T-helper 2 cell treated with Interferon-gamma antibody and Interleukin-4, amounts not matched to agents 100 ng/mL and 5 ng/mL, for 36 hours (primary cell): ENCODE data around the gene ATP11A. TPM values are rescaled to one million over a fixed set of nuclear protein-coding genes. Genes with fewer than 3 reads are reported as not detected.
"Not testable (repeated sequence)": the region's sequence is repeated elsewhere in the genome, so short reads cannot be mapped to it uniquely, and the experiment has no call there.

Experiments used
- intact Hi-C: fragments of 100-400 bp; cut with micrococcal nuclease; formaldehyde crosslinking; loops from one replicate; pipeline ENCODE4 v1.15.1; 2023
- total RNA-seq: library from RNA; stranded (reverse); gene quantifications from 2 replicates; pipeline ENCODE4 v1.2.3, GENCODE V29; 2022

ATP11A gene
- total RNA-seq, 1 donor from 2014 or later: 64.2 TPM

GRCh38 chr13:112852808-112853207 is 163.0 kb downstream of the ATP11A start:
- intact Hi-C loops: no loop called here

- intact Hi-C loops: no loop called here
Measured at GRCh38 chr13:112854321-112854720, 164.5 kb downstream of the ATP11A start.

GRCh38 chr13:112855859-112856258 is 166.0 kb downstream of the ATP11A start:
- intact Hi-C loops: no loop called here

GRCh38 chr13:112857914-112858490 is 168.2 kb downstream of the ATP11A start:
- intact Hi-C loops: no loop called here

GRCh38 chr13:112859128-112859816 is 169.4 kb downstream of the ATP11A start:
- intact Hi-C loops: no loop called here

- intact Hi-C loops: no loop called here
Measured at GRCh38 chr13:112859817-112860190, 170.0 kb downstream of the ATP11A start.

GRCh38 chr13:112861876-112862615 is 172.2 kb downstream of the ATP11A start:
- intact Hi-C loops: no loop called here

- intact Hi-C loops: not testable (repeated sequence)
Measured at GRCh38 chr13:112863356-112863755, 173.5 kb downstream of the ATP11A start.

- intact Hi-C loops: not testable (repeated sequence)
Measured at GRCh38 chr13:112865478-112865877, 175.6 kb downstream of the ATP11A start.

GRCh38 chr13:112867301-112867711 is 177.5 kb downstream of the ATP11A start:
- intact Hi-C loops: no loop called here

GRCh38 chr13:112868308-112868707 is 178.5 kb downstream of the ATP11A start:
- intact Hi-C loops: no loop called here

GRCh38 chr13:112869202-112870050 is 179.6 kb downstream of the ATP11A start:
- intact Hi-C loops: loop anchor here (5.0 kb wide), 1 partner anchor 182 kb away; no protein-coding TSS in a partner anchor

GRCh38 chr13:112870051-112870331 is 180.2 kb downstream of the ATP11A start:
- intact Hi-C loops: loop anchor here (5.0 kb wide), 1 partner anchor 183 kb away; no protein-coding TSS in a partner anchor

GRCh38 chr13:112870737-112871287 is 181.0 kb downstream of the ATP11A start:
- intact Hi-C loops: loop anchor here (5.0 kb wide), 1 partner anchor 184 kb away; no protein-coding TSS in a partner anchor

GRCh38 chr13:112871742-112872141 is 181.9 kb downstream of the ATP11A start:
- intact Hi-C loops: loop anchor here (5.0 kb wide), 1 partner anchor 184 kb away; no protein-coding TSS in a partner anchor

- intact Hi-C loops: loop anchor here (5.0 kb wide), 1 partner anchor 186 kb away; no protein-coding TSS in a partner anchor
Measured at GRCh38 chr13:112872657-112873631, 183.1 kb downstream of the ATP11A start.

- intact Hi-C loops: loop anchor here (2.0 to 5.0 kb wide), 2 partner anchors 187 to 233 kb away; no protein-coding TSS in a partner anchor
Measured at GRCh38 chr13:112873851-112874750, 184.3 kb downstream of the ATP11A start.

GRCh38 chr13:112874751-112875300 is 185.0 kb downstream of the ATP11A start:
- intact Hi-C loops: loop anchor here (2.0 to 5.0 kb wide), 2 partner anchors 188 to 234 kb away; no protein-coding TSS in a partner anchor
